ENCODE data around the gene CLEC2A.

The CLEC2A gene

DNA sequence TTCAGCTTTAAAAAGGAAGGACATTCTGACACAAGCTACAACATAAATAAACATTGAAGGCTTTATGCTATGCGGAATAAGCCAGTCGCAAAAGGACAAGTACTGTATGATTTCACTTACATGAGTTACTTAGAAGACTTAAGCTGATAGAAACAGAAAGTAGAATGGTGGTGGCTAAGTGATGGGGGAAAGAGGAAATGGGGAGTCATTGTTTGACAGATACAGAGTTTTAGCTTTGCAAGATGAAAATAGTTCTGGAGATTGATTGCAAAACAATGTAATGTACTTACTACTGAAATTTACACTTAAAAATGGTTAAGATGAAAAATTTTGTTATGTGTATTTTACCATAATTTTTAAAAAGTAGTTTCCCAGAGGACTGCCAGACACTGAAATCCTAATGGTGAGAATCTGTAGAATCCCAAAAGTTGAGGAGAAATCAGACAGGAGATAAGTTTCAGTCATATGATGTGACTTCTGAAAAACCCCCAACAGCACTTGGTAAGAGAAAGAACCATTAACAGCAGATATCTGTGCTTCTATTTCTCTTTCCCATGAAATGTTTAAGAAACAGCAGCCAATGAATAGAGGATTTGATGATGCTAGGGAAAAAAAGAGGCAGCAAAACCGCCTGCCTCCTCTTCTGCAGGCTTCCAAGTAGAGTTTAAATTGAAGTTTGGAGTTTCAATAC lies 16.6 kb upstream of the CLEC2A start:
- no peaks in the 10 kb centered on the region for H3K27me3 ChIP-seq (ENCODE audit: low read length)
- H3K4me3 ChIP-seq (ENCODE audit: insufficient read depth, low read length, poor library complexity, severe bottlenecking): no peak overlapping the region
- H3K9me2 ChIP-seq (replicated peaks; ENCODE audit: insufficient read depth, low read length): no peaks in the 10 kb centered on the region
- H3K4me2 ChIP-seq (ENCODE audit: low read depth, low read length, poor library complexity, severe bottlenecking): no peak overlapping the region
- no peaks in the 10 kb centered on the region for H3K9me3 ChIP-seq (ENCODE audit: insufficient read depth, low read length)
- no peaks in the 10 kb centered on the region for H3K36me3 ChIP-seq (ENCODE audit: low read length)
- no peak overlapping the region for H2AFZ ChIP-seq (ENCODE audit: low read depth, low read length, severe bottlenecking)
- TF ChIP-seq EZH2phosphoT487 (conservative IDR thresholded peaks at IDR 0.05; ENCODE audit: low read length): no peak
- TF ChIP-seq, protein P1, sequence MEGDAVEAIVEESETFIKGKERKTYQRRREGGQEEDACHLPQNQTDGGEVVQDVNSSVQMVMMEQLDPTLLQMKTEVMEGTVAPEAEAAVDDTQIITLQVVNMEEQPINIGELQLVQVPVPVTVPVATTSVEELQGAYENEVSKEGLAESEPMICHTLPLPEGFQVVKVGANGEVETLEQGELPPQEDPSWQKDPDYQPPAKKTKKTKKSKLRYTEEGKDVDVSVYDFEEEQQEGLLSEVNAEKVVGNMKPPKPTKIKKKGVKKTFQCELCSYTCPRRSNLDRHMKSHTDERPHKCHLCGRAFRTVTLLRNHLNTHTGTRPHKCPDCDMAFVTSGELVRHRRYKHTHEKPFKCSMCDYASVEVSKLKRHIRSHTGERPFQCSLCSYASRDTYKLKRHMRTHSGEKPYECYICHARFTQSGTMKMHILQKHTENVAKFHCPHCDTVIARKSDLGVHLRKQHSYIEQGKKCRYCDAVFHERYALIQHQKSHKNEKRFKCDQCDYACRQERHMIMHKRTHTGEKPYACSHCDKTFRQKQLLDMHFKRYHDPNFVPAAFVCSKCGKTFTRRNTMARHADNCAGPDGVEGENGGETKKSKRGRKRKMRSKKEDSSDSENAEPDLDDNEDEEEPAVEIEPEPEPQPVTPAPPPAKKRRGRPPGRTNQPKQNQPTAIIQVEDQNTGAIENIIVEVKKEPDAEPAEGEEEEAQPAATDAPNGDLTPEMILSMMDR (IDR thresholded peaks at IDR 0.05; ENCODE audit: insufficient read depth, low read length, poor library complexity, severe bottlenecking): no peak
- H3K27ac ChIP-seq (ENCODE audit: low read depth, low read length): no peak overlapping the region
- H4K20me1 ChIP-seq (ENCODE audit: low read depth, low read length): no peaks in the 10 kb centered on the region
- no peaks in the 10 kb centered on the region for H3F3A ChIP-seq (ENCODE audit: insufficient read depth)
- H3K9ac ChIP-seq (ENCODE audit: low read length): no peak overlapping the region
- H3K79me2 ChIP-seq (ENCODE audit: insufficient read depth, low read length): no peaks in the 10 kb centered on the region

DNA sequence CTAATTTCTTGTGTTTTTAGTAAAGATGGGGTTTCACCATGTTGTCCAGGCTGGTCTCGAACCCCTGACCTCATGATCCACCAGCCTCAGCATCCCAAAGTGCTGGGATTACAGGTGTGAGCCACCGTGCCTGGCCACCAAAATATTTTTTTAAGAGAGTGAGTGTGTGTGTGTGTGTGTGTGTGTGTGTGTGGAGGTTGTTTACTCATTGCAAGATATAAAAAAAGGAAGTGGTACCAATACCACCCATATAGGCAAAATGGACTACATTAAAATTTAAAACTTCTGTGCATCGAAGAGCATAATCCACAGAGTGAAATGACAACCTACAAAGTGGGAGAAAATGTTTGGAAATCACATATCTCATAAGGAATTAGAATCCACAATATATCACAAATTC lies 15.5 kb upstream of the CLEC2A start:
- no peaks in the 10 kb centered on the region for H3K36me3 ChIP-seq (ENCODE audit: low read length)
- H3K9ac ChIP-seq (ENCODE audit: low read length): no peak overlapping the region
- H3K4me3 ChIP-seq (ENCODE audit: insufficient read depth, low read length, poor library complexity, severe bottlenecking): no peak overlapping the region
- H4K20me1 ChIP-seq (ENCODE audit: low read depth, low read length): no peaks in the 10 kb centered on the region
- no peak overlapping the region for H3K27ac ChIP-seq (ENCODE audit: low read depth, low read length)
- no peaks in the 10 kb centered on the region for H3F3A ChIP-seq (ENCODE audit: insufficient read depth)
- H3K4me2 ChIP-seq (ENCODE audit: low read depth, low read length, poor library complexity, severe bottlenecking): no peak overlapping the region
- no peaks in the 10 kb centered on the region for H3K9me3 ChIP-seq (ENCODE audit: insufficient read depth, low read length)
- H2AFZ ChIP-seq (ENCODE audit: low read depth, low read length, severe bottlenecking): no peak overlapping the region
- no peak for TF ChIP-seq EZH2phosphoT487 (conservative IDR thresholded peaks at IDR 0.05; ENCODE audit: low read length)
- TF ChIP-seq, protein P1 (IDR thresholded peaks at IDR 0.05; ENCODE audit: insufficient read depth, low read length, poor library complexity, severe bottlenecking): no peak
- no peaks in the 10 kb centered on the region for H3K27me3 ChIP-seq (ENCODE audit: low read length)
- no peaks in the 10 kb centered on the region for H3K9me2 ChIP-seq (replicated peaks; ENCODE audit: insufficient read depth, low read length)
- no peaks in the 10 kb centered on the region for H3K79me2 ChIP-seq (ENCODE audit: insufficient read depth, low read length)

GRCh38 chr12:9944391-9944790 lies 12.2 kb upstream of the CLEC2A start:
- Histone ChIP-seq H3K4me3 (ENCODE audit: insufficient read depth, low read length, poor library complexity, severe bottlenecking) (no peak overlapping the region), H3K27me3 (ENCODE audit: low read length) (no peaks in the 10 kb centered on the region), H4K20me1 (ENCODE audit: low read depth, low read length) (no peaks in the 10 kb centered on the region), H3K4me2 (ENCODE audit: low read depth, low read length, poor library complexity, severe bottlenecking) (no peak overlapping the region), H3K9me2 (replicated peaks; ENCODE audit: insufficient read depth, low read length) (no peaks in the 10 kb centered on the region), H3K36me3 (ENCODE audit: low read length) (no peaks in the 10 kb centered on the region), H3F3A (ENCODE audit: insufficient read depth) (no peaks in the 10 kb centered on the region), H3K9ac (ENCODE audit: low read length) (no peak overlapping the region), H3K27ac (ENCODE audit: low read depth, low read length) (no peak overlapping the region), H3K79me2 (ENCODE audit: insufficient read depth, low read length) (no peaks in the 10 kb centered on the region), H2AFZ (ENCODE audit: low read depth, low read length, severe bottlenecking) (no peak overlapping the region), H3K9me3 (ENCODE audit: insufficient read depth, low read length) (no peaks in the 10 kb centered on the region)
- no peak for TF ChIP-seq EZH2phosphoT487 (conservative IDR thresholded peaks at IDR 0.05; ENCODE audit: low read length)
- TF ChIP-seq, protein P1 (IDR thresholded peaks at IDR 0.05; ENCODE audit: insufficient read depth, low read length, poor library complexity, severe bottlenecking): no peak
